HL-60 (cell line): ENCODE measurements around the gene MARCOL.

Experiments
- DNase-seq, 2 experiments: peaks; one replicate each; pipeline ENCODE4 v3.0.0-alpha.2; 2010 to 2020; ENCODE audit warnings: low read depth in 1 of 2, low spot score in 1 of 2
- H3K27ac ChIP-seq: fragments of 250-450 bp; sonication (Bioruptor Pico); replicated peaks from 2 replicates; pipeline ENCODE4 v1.5.1; 2020; ENCODE audit warnings: mild to moderate bottlenecking, moderate library complexity
- H3K27me3 ChIP-seq: fragments of 250-450 bp; sonication (Bioruptor Pico); 2 replicates; pipeline ENCODE4 v1.5.1; 2021; ENCODE audit warnings: mild to moderate bottlenecking, moderate library complexity; ENCODE audit not compliant: insufficient read depth, poor library complexity, severe bottlenecking
- H3K4me3 ChIP-seq: replicated peaks from 2 replicates; pipeline ENCODE4 v1.5.1; 2011; ENCODE audit warnings: mild to moderate bottlenecking, control low read depth, low read length; ENCODE audit not compliant: insufficient read depth
- GABPA ChIP-seq: IDR thresholded peaks from 2 replicates; pipeline ENCODE4 v1.6.1; 2012; ENCODE audit warnings: low read depth
- POLR2AphosphoS5 ChIP-seq: IDR thresholded peaks from 2 replicates; pipeline ENCODE4 v1.6.1; 2012; ENCODE audit warnings: low read depth
- REST ChIP-seq: IDR thresholded peaks from 2 replicates; pipeline ENCODE4 v1.6.1; 2012; ENCODE audit warnings: low read depth; ENCODE audit not compliant: insufficient replicate concordance
- SPI1 ChIP-seq: IDR thresholded peaks from 2 replicates; pipeline ENCODE4 v1.6.1; 2012; ENCODE audit warnings: low read depth, mild to moderate bottlenecking, borderline replicate concordance
- TF ChIP-seq, protein P1 (sequence below): IDR thresholded peaks from one replicate; pipeline ENCODE4 v1.5.1; 2011; ENCODE audit warnings: low read length, control low read depth, inconsistent platforms; ENCODE audit not compliant: insufficient read depth

The MARCOL gene

DNA sequence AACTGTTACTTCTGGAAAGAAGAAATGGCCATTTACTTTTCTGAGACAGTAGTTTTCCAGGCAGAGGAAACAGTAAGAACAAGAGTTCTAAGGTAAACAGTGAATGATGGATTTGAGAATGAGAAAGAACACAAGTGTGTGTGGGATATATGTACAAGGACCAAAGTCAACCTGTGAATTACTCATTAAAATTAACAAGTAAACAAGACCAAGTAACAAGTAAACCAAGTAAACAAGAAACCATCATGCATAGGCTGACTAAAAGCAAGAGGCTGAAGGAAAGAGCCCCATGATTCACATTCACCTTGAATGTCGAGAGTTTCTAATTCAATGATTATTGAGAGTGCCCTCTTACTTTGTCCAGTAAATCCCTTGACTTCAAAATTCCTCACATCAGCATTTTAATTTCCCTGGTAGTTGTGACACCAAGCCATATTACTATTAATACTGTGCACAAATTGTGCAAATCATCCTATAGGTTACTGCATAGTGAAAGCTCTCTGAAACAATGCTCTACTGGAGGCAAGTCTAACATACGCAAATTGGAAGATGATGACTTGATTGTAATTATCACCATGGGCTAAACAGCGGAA lies 9.8 kb upstream of the MARCOL start:
- no peak for TF ChIP-seq SPI1
- no peak for TF ChIP-seq POLR2AphosphoS5
- TF ChIP-seq, protein P1, sequence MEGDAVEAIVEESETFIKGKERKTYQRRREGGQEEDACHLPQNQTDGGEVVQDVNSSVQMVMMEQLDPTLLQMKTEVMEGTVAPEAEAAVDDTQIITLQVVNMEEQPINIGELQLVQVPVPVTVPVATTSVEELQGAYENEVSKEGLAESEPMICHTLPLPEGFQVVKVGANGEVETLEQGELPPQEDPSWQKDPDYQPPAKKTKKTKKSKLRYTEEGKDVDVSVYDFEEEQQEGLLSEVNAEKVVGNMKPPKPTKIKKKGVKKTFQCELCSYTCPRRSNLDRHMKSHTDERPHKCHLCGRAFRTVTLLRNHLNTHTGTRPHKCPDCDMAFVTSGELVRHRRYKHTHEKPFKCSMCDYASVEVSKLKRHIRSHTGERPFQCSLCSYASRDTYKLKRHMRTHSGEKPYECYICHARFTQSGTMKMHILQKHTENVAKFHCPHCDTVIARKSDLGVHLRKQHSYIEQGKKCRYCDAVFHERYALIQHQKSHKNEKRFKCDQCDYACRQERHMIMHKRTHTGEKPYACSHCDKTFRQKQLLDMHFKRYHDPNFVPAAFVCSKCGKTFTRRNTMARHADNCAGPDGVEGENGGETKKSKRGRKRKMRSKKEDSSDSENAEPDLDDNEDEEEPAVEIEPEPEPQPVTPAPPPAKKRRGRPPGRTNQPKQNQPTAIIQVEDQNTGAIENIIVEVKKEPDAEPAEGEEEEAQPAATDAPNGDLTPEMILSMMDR: no peak
- no peak for TF ChIP-seq REST
- TF ChIP-seq GABPA: no peak
- no peak overlapping the region for H3K27ac ChIP-seq
- no peak overlapping the region for H3K4me3 ChIP-seq
- no peaks in the 10 kb centered on the region for H3K27me3 ChIP-seq
- no peak for DNase-seq

DNA sequence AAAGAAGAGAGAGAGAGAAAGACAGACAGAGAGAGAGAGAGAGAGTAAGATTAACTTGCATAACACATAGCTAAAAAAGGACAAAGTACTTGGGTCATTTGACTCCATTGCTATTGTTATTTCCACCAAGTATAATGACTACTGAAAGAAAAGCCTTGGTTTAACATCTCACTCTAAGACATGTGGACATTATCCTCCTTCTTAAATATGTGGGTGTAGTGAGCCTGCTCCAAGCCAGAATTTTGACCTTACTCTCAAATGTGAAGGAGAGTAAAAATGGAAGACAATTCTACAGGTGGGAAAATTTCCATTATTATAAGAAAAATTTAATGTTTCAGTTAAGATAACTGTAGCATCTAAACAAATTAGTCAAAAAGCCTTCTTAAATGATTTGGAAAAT lies 8.5 kb upstream of the MARCOL start:
- H3K27me3 ChIP-seq: no peaks in the 10 kb centered on the region
- DNase-seq: no peak
- TF ChIP-seq, protein P1: no peak
- TF ChIP-seq REST: no peak
- TF ChIP-seq POLR2AphosphoS5: no peak
- no peak for TF ChIP-seq GABPA
- TF ChIP-seq SPI1: no peak
- H3K4me3 ChIP-seq: no peak overlapping the region
- no peak overlapping the region for H3K27ac ChIP-seq

DNA sequence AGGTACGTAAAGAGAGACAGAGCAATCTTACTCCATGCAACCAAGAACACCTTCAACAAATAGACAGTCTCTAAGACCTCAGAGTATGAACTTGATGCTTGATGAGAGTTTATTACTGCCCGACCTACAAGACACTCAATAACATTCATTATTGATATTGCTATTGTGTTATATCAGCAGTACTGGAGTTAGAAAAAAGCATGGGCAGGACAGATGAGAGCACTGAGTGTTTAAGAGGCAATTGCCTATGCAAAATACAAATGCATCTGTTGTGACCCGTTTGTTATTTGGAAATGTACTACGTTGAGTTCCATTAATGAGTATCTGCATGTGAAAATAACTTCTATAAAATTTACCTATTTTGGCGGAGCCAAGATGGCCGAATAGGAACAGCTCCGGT lies 8.1 kb upstream of the MARCOL start:
- H3K27me3 ChIP-seq: no peaks in the 10 kb centered on the region
- DNase-seq: no peak
- H3K4me3 ChIP-seq: no peak overlapping the region
- TF ChIP-seq, protein P1: no peak
- no peak for TF ChIP-seq GABPA
- TF ChIP-seq SPI1: no peak
- no peak for TF ChIP-seq POLR2AphosphoS5
- no peak for TF ChIP-seq REST
- H3K27ac ChIP-seq: no peak overlapping the region
